C4-2B (cell line): Measurements from ENCODE around the gene DYNLL2.
A peak's percentile ranks its signal among the peaks of the same experiment; 100 is the strongest.
"Not testable (repeated sequence)": the region's sequence is repeated elsewhere in the genome, so short reads cannot be mapped to it uniquely, and the experiment has no call there.

Source experiments
- H3K27ac ChIP-seq: fragments of 450-650 bp; 2 replicates; pipeline ENCODE4 v1.5.1; 2017
- ZFX ChIP-seq: fragments of 450-650 bp; IDR thresholded peaks from 2 replicates; pipeline ENCODE4 v1.6.1; 2017
- TF ChIP-seq, protein P1 (sequence below): fragments of 450-650 bp; conservative IDR thresholded peaks from 2 replicates; pipeline ENCODE4 v1.5.1; 2017; ENCODE audit warnings: mild to moderate bottlenecking

Gene DYNLL2

GRCh38 chr17:58112970-58113631 lies 29.9 kb downstream of the DYNLL2 start:
- no peak overlapping the region for H3K27ac ChIP-seq
- TF ChIP-seq, protein P1, sequence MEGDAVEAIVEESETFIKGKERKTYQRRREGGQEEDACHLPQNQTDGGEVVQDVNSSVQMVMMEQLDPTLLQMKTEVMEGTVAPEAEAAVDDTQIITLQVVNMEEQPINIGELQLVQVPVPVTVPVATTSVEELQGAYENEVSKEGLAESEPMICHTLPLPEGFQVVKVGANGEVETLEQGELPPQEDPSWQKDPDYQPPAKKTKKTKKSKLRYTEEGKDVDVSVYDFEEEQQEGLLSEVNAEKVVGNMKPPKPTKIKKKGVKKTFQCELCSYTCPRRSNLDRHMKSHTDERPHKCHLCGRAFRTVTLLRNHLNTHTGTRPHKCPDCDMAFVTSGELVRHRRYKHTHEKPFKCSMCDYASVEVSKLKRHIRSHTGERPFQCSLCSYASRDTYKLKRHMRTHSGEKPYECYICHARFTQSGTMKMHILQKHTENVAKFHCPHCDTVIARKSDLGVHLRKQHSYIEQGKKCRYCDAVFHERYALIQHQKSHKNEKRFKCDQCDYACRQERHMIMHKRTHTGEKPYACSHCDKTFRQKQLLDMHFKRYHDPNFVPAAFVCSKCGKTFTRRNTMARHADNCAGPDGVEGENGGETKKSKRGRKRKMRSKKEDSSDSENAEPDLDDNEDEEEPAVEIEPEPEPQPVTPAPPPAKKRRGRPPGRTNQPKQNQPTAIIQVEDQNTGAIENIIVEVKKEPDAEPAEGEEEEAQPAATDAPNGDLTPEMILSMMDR, result peak; percentile 97
- no peak for TF ChIP-seq ZFX

DNA sequence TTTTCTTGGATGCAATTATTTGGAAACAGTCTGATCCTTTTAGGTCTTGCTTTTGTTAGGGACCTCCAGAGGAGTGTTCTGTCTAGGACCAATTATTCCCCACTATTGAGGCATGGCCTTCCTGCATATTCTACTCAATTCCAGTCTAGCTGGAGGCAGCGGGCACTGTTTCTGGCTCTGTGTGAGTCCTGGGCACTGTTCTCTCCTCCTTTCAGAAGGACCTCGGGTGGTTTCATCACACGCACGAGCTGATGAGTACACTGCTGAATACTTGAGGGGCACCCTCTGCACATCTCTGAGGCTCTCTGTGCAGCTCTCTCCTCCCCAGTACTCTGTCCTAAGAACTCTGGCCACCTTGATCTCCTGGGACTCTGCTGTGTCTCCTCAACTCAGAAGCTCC lies 30.7 kb downstream of the DYNLL2 start:
- no peak overlapping the region for H3K27ac ChIP-seq
- TF ChIP-seq, protein P1, result no peak

DNA sequence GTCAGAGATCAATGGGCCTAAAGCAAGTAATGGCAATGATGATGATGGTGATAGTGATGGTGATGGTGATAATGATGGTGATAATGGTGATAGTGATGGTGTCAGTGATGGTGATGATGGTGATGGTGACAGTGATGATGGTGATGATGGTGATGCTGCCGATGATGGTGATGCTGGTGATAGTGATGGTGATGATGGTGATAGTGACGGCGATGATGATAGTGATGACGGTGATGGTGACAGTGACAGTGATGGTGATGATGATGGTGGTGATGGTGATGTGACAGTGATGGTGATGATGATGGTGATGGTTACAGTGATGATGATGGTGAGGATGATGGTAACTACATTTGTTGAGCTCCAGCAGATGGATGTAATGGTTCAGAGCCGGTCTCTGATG lies 34.2 kb downstream of the DYNLL2 start:
- no peak for TF ChIP-seq ZFX
- TF ChIP-seq, protein P1, result no peak
- no peak overlapping the region for H3K27ac ChIP-seq

GRCh38 chr17:58119491-58119890 lies 36.3 kb downstream of the DYNLL2 start:
- no peak overlapping the region for H3K27ac ChIP-seq
- TF ChIP-seq ZFX, result no peak
- TF ChIP-seq, protein P1, result no peak

- TF ChIP-seq, protein P1, result no peak
- no peak for TF ChIP-seq ZFX
- H3K27ac ChIP-seq, result no peak overlapping the region
Measured at GRCh38 chr17:58120195-58120822, 37.1 kb downstream of the DYNLL2 start.

- no peak overlapping the region for H3K27ac ChIP-seq
- no peak for TF ChIP-seq ZFX
- TF ChIP-seq, protein P1, result peak; percentile 49
Measured at GRCh38 chr17:58121925-58122324, 38.7 kb downstream of the DYNLL2 start.

DNA sequence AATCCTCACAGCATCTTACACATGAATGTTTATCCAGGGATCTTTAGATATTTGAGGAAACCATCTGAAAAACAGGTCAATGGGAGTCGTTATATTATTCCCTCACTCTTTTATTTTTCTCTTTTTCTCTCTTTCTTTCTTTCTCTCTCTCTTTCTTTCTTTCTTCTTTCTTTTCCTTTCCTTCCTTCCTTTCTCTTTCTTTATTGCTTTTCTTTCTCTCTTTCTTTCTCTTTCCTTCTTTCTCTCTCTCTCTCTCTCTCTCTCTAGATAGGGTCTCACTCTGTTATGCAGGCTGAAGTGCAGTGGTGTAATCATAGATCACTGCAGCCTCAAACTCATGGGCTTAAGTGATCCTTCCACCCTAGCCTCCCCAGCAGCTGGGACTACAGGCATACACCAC lies 44.6 kb downstream of the DYNLL2 start:
- no peak for TF ChIP-seq ZFX
- TF ChIP-seq, protein P1, result no peak
- no peak overlapping the region for H3K27ac ChIP-seq

- H3K27ac ChIP-seq, result not testable (repeated sequence)
Measured at GRCh38 chr17:58132697-58133096, 49.5 kb downstream of the DYNLL2 start.
